RCC 7860 (cell line): ENCODE data around the gene ASAP2.

Experiments used
- DNase-seq: peaks from one replicate; pipeline ENCODE4 v3.0.0-alpha.2; 2015; ENCODE audit warnings: low spot score
- FAIRE-seq: peaks from 2 replicates; lab custom pipeline; 2012; peaks lifted over from hg19 to GRCh38; lab: Jason Lieb, UNC

The ASAP2 gene

GRCh38 chr2:9230051-9230802, 23.6 kb downstream of the ASAP2 start:
- DNase-seq = no peak
- no peak for FAIRE-seq

GRCh38 chr2:9230881-9231280, 24.3 kb downstream of the ASAP2 start:
- peak; percentile 67 for FAIRE-seq

GRCh38 chr2:9231291-9232165, 24.9 kb downstream of the ASAP2 start:
- no peak for FAIRE-seq

More at GRCh38 chr2:9230881-9231280, 24.3 kb downstream of the ASAP2 start:
- peak; percentile 72 for DNase-seq

GRCh38 chr2:9232166-9232479, 25.5 kb downstream of the ASAP2 start:
- no peak for DNase-seq
- FAIRE-seq = no peak

More at GRCh38 chr2:9231291-9232165, 24.9 kb downstream of the ASAP2 start:
- no peak for DNase-seq

GRCh38 chr2:9232886-9233285, 26.3 kb downstream of the ASAP2 start:
- peak; percentile 84 for DNase-seq

GRCh38 chr2:9234680-9235146, 28.1 kb downstream of the ASAP2 start:
- peak; percentile 88 for FAIRE-seq
- DNase-seq = peak; percentile 100

More at GRCh38 chr2:9232886-9233285, 26.3 kb downstream of the ASAP2 start:
- FAIRE-seq = peak; percentile 84

- FAIRE-seq (no peak), DNase-seq (no peak)
Observed at GRCh38 chr2:9235147-9236044, 28.8 kb downstream of the ASAP2 start.

GRCh38 chr2:9236045-9236344, 29.4 kb downstream of the ASAP2 start:
- DNase-seq = no peak
- no peak for FAIRE-seq

GRCh38 chr2:9236867-9237266, 30.3 kb downstream of the ASAP2 start:
- no peak for DNase-seq
- FAIRE-seq = no peak

- DNase-seq (no peak), FAIRE-seq (no peak)
Observed at GRCh38 chr2:9237831-9238230, 31.2 kb downstream of the ASAP2 start.

GRCh38 chr2:9238591-9239326, 32.1 kb downstream of the ASAP2 start:
- FAIRE-seq (no peak), DNase-seq (no peak)

GRCh38 chr2:9239616-9240015, 33.0 kb downstream of the ASAP2 start:
- DNase-seq = no peak
- FAIRE-seq = no peak

GRCh38 chr2:9240745-9241144, 34.1 kb downstream of the ASAP2 start:
- FAIRE-seq (no peak), DNase-seq (peak; percentile 40)

- no peak for DNase-seq
- no peak for FAIRE-seq
Observed at GRCh38 chr2:9241233-9241632, 34.6 kb downstream of the ASAP2 start.

GRCh38 chr2:9243357-9243756, 36.7 kb downstream of the ASAP2 start:
- DNase-seq (no peak), FAIRE-seq (no peak)

- DNase-seq (no peak), FAIRE-seq (no peak)
Observed at GRCh38 chr2:9244985-9245544, 38.5 kb downstream of the ASAP2 start.

- FAIRE-seq = no peak
Observed at GRCh38 chr2:9247177-9247576, 40.6 kb downstream of the ASAP2 start.

GRCh38 chr2:9247786-9248185, 41.2 kb downstream of the ASAP2 start:
- FAIRE-seq (no peak), DNase-seq (no peak)

More at GRCh38 chr2:9247177-9247576, 40.6 kb downstream of the ASAP2 start:
- no peak for DNase-seq

- no peak for DNase-seq
Observed at GRCh38 chr2:9248363-9248762, 41.8 kb downstream of the ASAP2 start.

More at GRCh38 chr2:9248363-9248762, 41.8 kb downstream of the ASAP2 start:
- no peak for FAIRE-seq
